GM12801 (cell line): Measurements from ENCODE around the gene CNTNAP2.

Source experiments
- TF ChIP-seq, protein P1 (sequence below): IDR thresholded peaks from one replicate; pipeline ENCODE4 v1.5.1; 2011; ENCODE audit warnings: control low read depth; ENCODE audit not compliant: insufficient read length; ENCODE audit errors: extremely low read depth

CNTNAP2 gene

GRCh38 chr7:148391591-148391990 lies 2275.0 kb downstream of the CNTNAP2 start:
- TF ChIP-seq, protein P1, sequence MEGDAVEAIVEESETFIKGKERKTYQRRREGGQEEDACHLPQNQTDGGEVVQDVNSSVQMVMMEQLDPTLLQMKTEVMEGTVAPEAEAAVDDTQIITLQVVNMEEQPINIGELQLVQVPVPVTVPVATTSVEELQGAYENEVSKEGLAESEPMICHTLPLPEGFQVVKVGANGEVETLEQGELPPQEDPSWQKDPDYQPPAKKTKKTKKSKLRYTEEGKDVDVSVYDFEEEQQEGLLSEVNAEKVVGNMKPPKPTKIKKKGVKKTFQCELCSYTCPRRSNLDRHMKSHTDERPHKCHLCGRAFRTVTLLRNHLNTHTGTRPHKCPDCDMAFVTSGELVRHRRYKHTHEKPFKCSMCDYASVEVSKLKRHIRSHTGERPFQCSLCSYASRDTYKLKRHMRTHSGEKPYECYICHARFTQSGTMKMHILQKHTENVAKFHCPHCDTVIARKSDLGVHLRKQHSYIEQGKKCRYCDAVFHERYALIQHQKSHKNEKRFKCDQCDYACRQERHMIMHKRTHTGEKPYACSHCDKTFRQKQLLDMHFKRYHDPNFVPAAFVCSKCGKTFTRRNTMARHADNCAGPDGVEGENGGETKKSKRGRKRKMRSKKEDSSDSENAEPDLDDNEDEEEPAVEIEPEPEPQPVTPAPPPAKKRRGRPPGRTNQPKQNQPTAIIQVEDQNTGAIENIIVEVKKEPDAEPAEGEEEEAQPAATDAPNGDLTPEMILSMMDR: no peak

GRCh38 chr7:148394582-148394981 lies 2278.0 kb downstream of the CNTNAP2 start:
- TF ChIP-seq, protein P1: no peak

DNA sequence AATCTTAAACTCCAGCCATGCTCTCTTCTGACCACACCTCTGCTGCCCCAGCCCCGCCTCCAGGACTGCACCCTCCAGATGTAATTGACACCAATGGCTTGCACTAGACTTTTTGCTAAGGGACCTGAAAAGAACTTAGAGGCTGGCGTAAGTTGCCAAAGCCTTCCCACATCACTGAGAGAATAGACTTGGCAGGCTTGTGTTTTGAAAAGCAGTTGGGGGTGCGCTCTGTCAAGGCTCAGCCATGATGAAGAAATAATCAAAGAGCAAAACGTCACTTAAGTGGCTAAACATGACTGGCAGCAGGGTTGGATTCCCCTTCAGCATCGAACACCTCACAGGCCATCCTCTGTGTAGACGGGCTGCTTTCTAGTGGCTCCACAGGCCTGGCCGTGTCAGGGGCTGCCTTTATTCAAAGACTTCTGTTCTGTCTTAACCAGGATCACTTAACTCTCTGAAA lies 2278.8 kb downstream of the CNTNAP2 start:
- TF ChIP-seq, protein P1: no peak

GRCh38 chr7:148395990-148396716 lies 2279.6 kb downstream of the CNTNAP2 start:
- TF ChIP-seq, protein P1: no peak

- TF ChIP-seq, protein P1: no peak
Observed at GRCh38 chr7:148397056-148397455, 2280.5 kb downstream of the CNTNAP2 start.

DNA sequence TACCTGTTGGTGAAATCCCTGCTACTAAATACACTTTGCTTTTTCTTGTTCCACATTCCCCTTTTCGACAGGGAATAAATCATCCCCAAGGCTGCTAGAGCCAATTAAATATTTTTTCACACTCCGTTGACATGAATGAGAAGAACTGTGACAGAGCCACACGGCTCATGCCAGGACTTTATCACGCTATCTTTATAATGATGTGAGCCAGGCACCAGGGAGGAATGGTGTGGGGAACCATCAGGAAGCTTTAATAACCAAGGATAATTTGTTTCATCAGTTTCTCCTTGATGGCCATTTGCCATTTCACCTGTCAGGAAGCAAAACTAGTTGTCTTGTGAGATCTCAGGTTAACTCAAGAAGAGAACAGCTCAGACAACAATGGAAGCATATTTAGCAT lies 2280.9 kb downstream of the CNTNAP2 start:
- TF ChIP-seq, protein P1: no peak

GRCh38 chr7:148397985-148398384 lies 2281.4 kb downstream of the CNTNAP2 start:
- TF ChIP-seq, protein P1: no peak
